ENCODE measurements around the gene MPI.
A peak's percentile ranks its signal among the peaks of the same experiment; 100 is the strongest.
"Not testable (repeated sequence)": the region's sequence is repeated elsewhere in the genome, so short reads cannot be mapped to it uniquely, and the experiment has no call there.

MPI gene

GRCh38 chr15:74891469-74891868 lies 1.6 kb downstream of the MPI start:
- no peak for DNase-seq (ENCODE audit: low read depth in 2 of 2)

DNA sequence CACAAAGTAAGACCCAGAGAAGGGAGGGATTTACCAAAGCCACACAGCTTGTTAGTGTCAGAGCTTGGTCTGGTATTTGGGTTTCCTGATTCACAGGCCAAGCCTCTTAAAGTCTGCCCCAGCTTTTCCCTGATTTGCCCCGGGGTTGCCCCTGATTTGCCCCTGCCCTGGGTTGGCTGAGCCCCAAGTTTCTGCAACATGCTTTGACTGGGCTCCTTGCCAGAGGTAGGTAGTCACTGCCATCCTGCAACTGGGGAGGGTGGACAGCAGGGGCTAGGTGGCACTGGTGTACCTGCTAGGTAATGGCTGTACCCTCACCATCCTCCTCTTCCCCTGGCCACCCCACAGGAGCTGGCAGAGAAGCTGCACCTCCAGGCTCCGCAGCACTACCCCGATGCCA lies 2.5 kb downstream of the MPI start:
- no peak for DNase-seq (ENCODE audit: low read depth in 2 of 2)

- DNase-seq (ENCODE audit: low read depth in 2 of 2) = no peak
Observed at GRCh38 chr15:74892931-74893330, 3.1 kb downstream of the MPI start.

GRCh38 chr15:74893627-74894026 lies 3.8 kb downstream of the MPI start:
- no peak for DNase-seq (ENCODE audit: low read depth in 2 of 2)

GRCh38 chr15:74894383-74894782 lies 4.5 kb downstream of the MPI start:
- DNase-seq (ENCODE audit: low read depth in 2 of 2) = not testable (repeated sequence)

GRCh38 chr15:74895830-74896229 lies 6.0 kb downstream of the MPI start:
- no peak for DNase-seq (ENCODE audit: low read depth in 2 of 2)

DNA sequence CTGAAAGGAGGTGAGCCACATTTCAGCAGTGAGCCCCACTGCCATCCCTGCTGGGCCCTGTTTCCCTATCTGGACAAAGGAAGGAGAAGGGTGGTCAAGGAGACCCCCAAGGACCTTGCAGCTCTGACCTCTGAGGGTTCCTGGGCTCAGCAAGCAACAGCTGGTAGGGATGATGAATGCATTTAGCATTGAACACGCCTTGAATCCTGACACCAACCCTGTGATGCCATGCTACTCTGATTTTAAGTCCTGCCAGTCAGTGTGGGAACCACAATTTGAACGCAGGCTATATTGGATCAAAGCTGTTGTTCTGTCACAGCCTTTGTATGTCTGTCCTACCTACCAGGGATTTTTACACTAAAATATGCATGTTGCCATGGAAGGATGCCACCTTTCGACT lies 6.5 kb downstream of the MPI start:
- DNase-seq (ENCODE audit: low read depth in 2 of 2) = no peak

DNA sequence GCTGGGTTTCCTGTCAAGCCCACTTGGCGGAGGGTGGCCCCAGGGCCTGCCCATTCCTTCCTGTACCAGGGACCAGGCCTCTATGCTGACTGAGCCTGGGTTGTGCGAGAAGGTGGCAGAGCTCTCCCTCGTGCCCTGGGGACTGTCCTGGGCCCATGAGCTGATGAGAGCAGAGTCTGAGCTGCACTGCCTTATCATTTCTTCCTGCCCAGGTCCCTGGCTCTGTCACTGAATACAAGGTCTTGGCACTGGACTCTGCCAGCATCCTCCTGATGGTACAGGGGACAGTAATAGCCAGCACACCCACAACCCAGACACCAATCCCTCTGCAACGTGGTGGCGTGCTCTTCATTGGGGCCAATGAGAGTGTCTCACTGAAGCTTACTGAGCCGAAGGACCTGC lies 7.5 kb downstream of the MPI start:
- DNase-seq (ENCODE audit: low read depth in 2 of 2) = no peak

DNA sequence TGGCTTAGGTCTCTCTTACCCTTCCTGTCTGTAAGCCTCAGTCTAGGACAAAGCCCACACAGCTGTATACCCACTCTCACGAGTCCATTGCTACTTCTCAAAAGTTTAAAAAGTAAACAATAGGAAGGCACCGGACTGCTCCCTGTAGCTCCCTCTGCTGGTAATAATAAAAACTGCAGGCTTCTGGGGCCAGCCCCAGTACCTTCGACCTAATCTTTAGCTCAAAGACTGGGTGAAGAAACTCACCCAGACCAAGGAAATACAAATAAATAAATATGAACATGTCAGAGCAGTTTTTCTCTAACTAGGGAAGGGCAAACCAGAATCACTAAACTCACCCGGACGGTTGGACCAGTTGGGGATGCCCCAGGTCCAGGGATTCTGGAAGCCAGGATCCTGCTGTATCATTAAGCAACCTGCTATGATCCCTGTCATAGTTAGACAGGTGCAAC lies 11.8 kb downstream of the MPI start:
- DNase-seq (ENCODE audit: low read depth in 2 of 2) = peak; percentile 29 to 58

GRCh38 chr15:74902295-74903075 lies 12.6 kb downstream of the MPI start:
- no peak for DNase-seq (ENCODE audit: low read depth in 2 of 2)

DNA sequence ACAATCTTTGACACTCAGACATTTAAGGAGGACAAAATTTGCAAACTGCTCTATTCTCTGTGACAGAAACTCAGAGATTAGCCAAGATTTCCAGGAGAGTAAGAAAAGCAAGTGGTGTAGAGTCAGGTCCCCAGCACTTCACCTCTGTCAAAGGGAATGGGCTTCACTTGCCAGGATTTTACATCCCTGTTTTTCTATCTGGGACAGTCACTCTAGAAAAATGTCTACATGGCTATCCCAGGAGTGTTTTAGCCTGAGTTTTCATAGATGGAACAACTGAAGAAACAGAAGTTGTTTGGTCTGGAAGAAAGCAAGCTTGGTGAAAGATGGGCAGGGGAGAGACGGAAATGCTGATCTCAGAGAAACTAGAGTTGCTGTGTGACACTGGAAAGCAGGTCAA lies 13.8 kb downstream of the MPI start:
- DNase-seq (ENCODE audit: low read depth in 2 of 2) = no peak

GRCh38 chr15:74904190-74904805 lies 14.5 kb downstream of the MPI start:
- DNase-seq (ENCODE audit: low read depth in 2 of 2) = no peak

DNA sequence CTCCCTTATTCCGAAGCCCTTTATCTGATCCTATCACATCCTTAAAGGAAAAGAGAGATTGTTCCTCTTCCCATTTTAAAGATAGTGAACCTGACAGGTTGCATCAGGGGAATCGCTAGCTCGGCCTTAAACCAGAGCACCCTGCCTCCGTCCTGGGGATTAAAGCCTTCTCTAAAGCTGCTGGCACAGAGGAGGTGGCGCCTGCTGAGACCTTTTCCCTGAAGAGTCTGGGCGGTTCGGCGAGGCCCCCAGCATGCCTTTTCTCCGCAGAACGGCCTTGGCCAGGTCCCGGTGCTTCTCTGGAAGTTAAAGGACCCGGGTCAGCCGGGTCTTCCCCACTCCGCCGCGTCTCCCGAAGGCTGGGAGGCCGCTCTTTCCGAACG lies 16.2 kb downstream of the MPI start:
- DNase-seq (ENCODE audit: low read depth in 2 of 2) = peak in 1 of 2 donors; percentile 9

GRCh38 chr15:74906450-74907162 lies 16.8 kb downstream of the MPI start, which contains the start of gene FAM219B:
Gene FAM219B (minus strand): TSS chr15:74906851. CDS start chr15:74906800, 51 bp downstream.
- DNase-seq (ENCODE audit: low read depth in 2 of 2) = peak; percentile 53 to 69

DNA sequence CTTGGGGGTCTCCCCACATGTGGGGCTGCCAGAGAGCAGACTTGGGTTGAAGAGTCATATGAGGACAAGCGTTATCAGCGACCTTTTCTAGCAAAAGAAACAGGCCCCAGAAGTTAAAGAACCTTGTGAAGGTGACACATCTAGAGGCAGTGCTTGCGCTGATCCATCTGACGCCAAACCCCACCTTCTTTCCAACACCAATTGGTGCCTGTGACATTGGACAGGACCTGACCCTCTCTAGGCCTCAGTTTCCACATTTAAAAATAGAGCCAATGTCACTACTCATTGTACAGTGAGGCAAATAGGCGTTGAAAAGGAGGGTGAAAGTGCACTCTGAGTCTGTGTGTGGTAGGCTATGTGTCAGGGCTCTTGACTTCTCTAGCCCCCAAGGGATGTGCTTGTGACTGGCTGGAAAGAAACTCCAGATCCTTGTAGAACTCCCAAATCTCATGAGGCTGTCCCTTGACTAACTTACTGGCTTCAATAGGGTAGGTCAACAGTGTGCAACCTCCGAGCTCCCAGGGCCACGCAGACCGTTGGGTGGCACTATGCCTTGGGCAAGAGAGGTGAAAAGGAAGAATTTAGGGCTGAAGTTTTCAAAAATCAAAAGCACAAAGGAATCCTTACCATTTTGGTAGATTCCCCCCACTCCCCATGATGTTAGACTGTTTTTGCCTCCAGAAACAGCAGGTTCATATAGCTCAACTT lies 17.5 kb downstream of the MPI start:
- no peak for DNase-seq (ENCODE audit: low read depth in 2 of 2)

DNA sequence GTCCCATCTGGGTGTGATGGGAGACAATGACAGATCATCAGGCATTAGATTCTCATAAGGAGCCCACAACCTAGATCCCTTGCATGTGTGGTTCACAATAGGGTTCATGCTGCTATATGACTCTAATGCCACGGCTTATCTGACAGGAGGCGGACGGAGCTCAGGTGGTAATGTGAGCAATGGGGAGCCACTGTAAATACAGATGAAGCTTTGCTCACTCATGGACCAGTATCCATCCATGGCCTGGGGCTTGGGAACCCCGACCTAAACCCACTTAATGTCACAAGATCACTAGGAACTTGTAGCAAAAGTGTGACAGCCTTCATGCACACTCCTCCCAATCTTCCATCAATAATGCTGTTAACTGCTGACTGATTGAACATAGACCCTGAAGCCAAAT lies 18.8 kb downstream of the MPI start:
- no peak for DNase-seq (ENCODE audit: low read depth in 2 of 2)

DNA sequence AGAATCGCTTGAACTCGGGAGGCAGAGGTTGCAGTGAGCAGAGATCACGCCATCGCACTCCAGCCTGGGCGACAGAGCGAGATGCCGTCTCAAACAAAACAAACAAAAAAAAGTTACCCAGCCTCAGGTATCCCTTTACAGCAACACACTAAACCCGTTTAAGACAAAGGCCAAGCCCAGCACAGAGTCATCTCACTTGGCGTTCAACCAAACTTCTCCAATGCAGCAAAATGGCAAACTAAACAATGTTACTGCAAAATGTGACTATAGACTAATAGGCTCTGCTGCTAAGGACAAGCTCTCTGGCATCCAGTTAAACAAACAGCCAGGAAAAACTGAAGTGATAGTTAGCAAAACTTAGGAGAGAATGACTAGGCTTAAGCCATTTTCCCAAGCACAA lies 23.2 kb downstream of the MPI start:
- DNase-seq (ENCODE audit: low read depth in 2 of 2) = no peak

- not testable (repeated sequence) for DNase-seq (ENCODE audit: low read depth in 2 of 2)
Observed at GRCh38 chr15:74913799-74914198, 24.0 kb downstream of the MPI start.

GRCh38 chr15:74917676-74918075 lies 27.8 kb downstream of the MPI start:
- no peak for DNase-seq (ENCODE audit: low read depth in 2 of 2)

DNA sequence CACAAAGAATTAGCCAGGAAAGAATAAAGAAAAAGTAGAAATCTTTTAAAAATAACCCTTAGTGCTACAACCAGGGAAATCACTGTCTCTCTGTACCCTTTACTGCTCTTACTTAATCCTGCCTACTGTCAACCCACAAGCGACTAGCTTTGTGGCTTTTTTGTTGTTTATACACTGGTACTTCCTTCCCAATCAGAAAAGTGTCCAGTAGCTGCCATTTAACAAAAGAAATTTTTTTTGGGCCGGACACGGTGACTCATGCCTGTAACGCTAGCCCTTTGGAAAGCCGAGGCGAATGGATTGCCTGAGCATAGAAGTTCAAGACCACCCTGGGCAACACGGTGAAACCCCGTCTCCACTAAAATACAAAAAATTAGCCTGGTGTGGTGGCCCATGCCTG lies 30.6 kb downstream of the MPI start:
- DNase-seq (ENCODE audit: low read depth in 2 of 2) = no peak

GRCh38 chr15:74924525-74924924 lies 34.7 kb downstream of the MPI start:
- no peak for DNase-seq (ENCODE audit: low read depth in 2 of 2)

- DNase-seq (ENCODE audit: low read depth in 2 of 2) = no peak
Observed at GRCh38 chr15:74928771-74929198, 38.9 kb downstream of the MPI start.

All from stimulated activated CD4-positive, alpha-beta T cell treated with anti-CD3 and anti-CD28 coated beads, Interleukin-1b, Interleukin-23, amount 100 ng/mL, for 4 hours (primary cell).